Esophagus muscularis mucosa (tissue), 4 donors: ENCODE measurements around the gene ANK3. TPM values are rescaled to one million over a fixed set of nuclear protein-coding genes. Genes with fewer than 3 reads are reported as not detected.

Experiments used
- DNase-seq: peaks from one replicate; pipeline ENCODE4 v3.0.0-alpha.2; 2017; ENCODE audit errors: extremely low spot score
- H3K27ac ChIP-seq, 4 donors: fragments of 200-600 bp; sonication (generic); replicated peaks in 1 of 4; 1 replicate in 3 of 4; 2 replicates in 1 of 4; pipeline ENCODE4 v1.5.1; 2016 to 2019; ENCODE audit warnings: mild to moderate bottlenecking in 1 of 4
- H3K27me3 ChIP-seq, 4 donors: fragments of 200-600 bp; sonication (generic); one replicate each; pipeline versions ENCODE4 v1.5.1 to v1.6.0; 2016 to 2019
- H3K36me3 ChIP-seq, 4 donors: fragments of 200-600 bp; sonication (generic); one replicate each; pipeline ENCODE4 v1.5.1; 2016 to 2019
- H3K4me1 ChIP-seq, 4 donors: fragments of 200-600 bp; sonication (generic); one replicate each; pipeline ENCODE4 v1.5.1; 2016 to 2019
- H3K4me3 ChIP-seq, 4 donors: fragments of 200-600 bp; sonication (generic); 1 replicate in 2 of 4; 2 replicates in 2 of 4; pipeline ENCODE4 v1.5.1; 2016 to 2019; ENCODE audit warnings: mild to moderate bottlenecking in 4 of 4, moderate library complexity in 1 of 4
- H3K9me3 ChIP-seq, 4 donors: fragments of 200-600 bp; sonication (generic); 1 replicate in 3 of 4; 2 replicates in 1 of 4; pipeline ENCODE4 v1.5.1; 2016 to 2019
- CTCF ChIP-seq, 3 experiments: fragments of 200-600 bp in 2 of 3; fragments of 450-650 bp in 1 of 3; sonication (generic) in 2 of 3; IDR thresholded peaks; one replicate each; pipeline ENCODE4 v1.5.1; 2017 to 2019; ENCODE audit warnings: antibody characterized with exemption in 3 of 3, mild to moderate bottlenecking in 2 of 3, moderate library complexity in 1 of 3
- EP300 ChIP-seq: sonication (generic); formaldehyde crosslinking; IDR thresholded peaks from one replicate; pipeline ENCODE4 v1.6.1; 2017; ENCODE audit warnings: antibody characterized with exemption
- POLR2A ChIP-seq: fragments of 450-650 bp; IDR thresholded peaks from one replicate; pipeline ENCODE4 v1.6.1; 2017; ENCODE audit warnings: antibody characterized with exemption, moderate library complexity, mild to moderate bottlenecking, low read depth
- POLR2AphosphoS5 ChIP-seq, 2 donors: sonication (generic); formaldehyde crosslinking; IDR thresholded peaks; one replicate each; pipeline ENCODE4 v1.6.1; 2017; ENCODE audit warnings: antibody characterized with exemption in 2 of 2
- WGBS: methylation state at CpG from one replicate; pipeline ENCODE4 v1.1.5; 2018; 5-methylcytosine and 5-hydroxymethylcytosine counted together
- intact Hi-C: fragments of 100-400 bp; cut with DNase I; formaldehyde crosslinking; loops from one replicate; pipeline ENCODE4 v1.15.1; 2023
- total RNA-seq, 4 donors: library from RNA; depleted of rRNA; stranded (reverse); fragments of >200 nt; gene quantifications; one replicate each; pipeline versions ENCODE4 v1.1.0 to v1.2.1, GENCODE V29; 2016

Gene ANK3
- total RNA-seq, 4 donors from 2014 or later, result 25.5 to 44.9 (median 26.6) TPM

- no peak overlapping the region for H3K27ac ChIP-seq
- intact Hi-C loops, result no loop called here
- WGBS, result 78% methylated on average over 5 of the region's 5 CpGs
Measured at GRCh38 chr10:60314069-60314940, 75.4 kb downstream of the ANK3 start.

GRCh38 chr10:60313589-60313952 is 76.1 kb downstream of the ANK3 start:
- intact Hi-C loops, result no loop called here
- H3K9me3 ChIP-seq, result no peaks in the 10 kb centered on the region
- no peak overlapping the region for H3K27ac ChIP-seq
- WGBS, result 68% methylated on average over 1 of the region's 1 CpG
- H3K4me3 ChIP-seq, result no peak overlapping the region
- H3K27me3 ChIP-seq, result no peaks in the 10 kb centered on the region
- DNase-seq, result no peak
- no peak for TF ChIP-seq CTCF (IDR thresholded peaks at IDR 0.05)
- no peak for TF ChIP-seq POLR2A
- no peak for TF ChIP-seq EP300
- no peak for TF ChIP-seq POLR2AphosphoS5 (IDR thresholded peaks at IDR 0.05)
- H3K36me3 ChIP-seq, result no peaks in the 10 kb centered on the region
- H3K4me1 ChIP-seq, result no peaks in the 10 kb centered on the region

More at GRCh38 chr10:60314069-60314940, 75.4 kb downstream of the ANK3 start:
- Histone ChIP-seq H3K4me3 (no peak overlapping the region), H3K36me3 (no peaks in the 10 kb centered on the region), H3K27me3 (no peaks in the 10 kb centered on the region), H3K9me3 (no peaks in the 10 kb centered on the region), H3K4me1 (no peaks in the 10 kb centered on the region)
- no peak for DNase-seq
- TF ChIP-seq POLR2AphosphoS5 (IDR thresholded peaks at IDR 0.05) (no peak), CTCF (IDR thresholded peaks at IDR 0.05) (no peak), EP300 (no peak), POLR2A (no peak)

- DNase-seq, result no peak
- Histone ChIP-seq H3K27me3 (no peaks in the 10 kb centered on the region), H3K4me1 (no peaks in the 10 kb centered on the region), H3K9me3 (no peaks in the 10 kb centered on the region), H3K27ac (no peak overlapping the region), H3K36me3 (no peaks in the 10 kb centered on the region), H3K4me3 (no peak overlapping the region)
- TF ChIP-seq CTCF (IDR thresholded peaks at IDR 0.05) (no peak), POLR2AphosphoS5 (IDR thresholded peaks at IDR 0.05) (no peak), POLR2A (no peak), EP300 (no peak)
- intact Hi-C loops, result no loop called here
- WGBS, result 73% methylated on average over 6 of the region's 6 CpGs
Measured at GRCh38 chr10:60312818-60313588, 76.7 kb downstream of the ANK3 start.

GRCh38 chr10:60311821-60312220 is 77.9 kb downstream of the ANK3 start:
- 95% methylated on average over 1 of the region's 1 CpG for WGBS
- DNase-seq, result no peak
- no peaks in the 10 kb centered on the region for H3K36me3 ChIP-seq
- no peak overlapping the region for H3K4me3 ChIP-seq
- intact Hi-C loops, result no loop called here
- H3K27me3 ChIP-seq, result no peaks in the 10 kb centered on the region
- H3K27ac ChIP-seq, result no peak overlapping the region
- H3K9me3 ChIP-seq, result no peaks in the 10 kb centered on the region
- no peak for TF ChIP-seq EP300
- no peak for TF ChIP-seq POLR2A
- no peak for TF ChIP-seq CTCF (IDR thresholded peaks at IDR 0.05)
- TF ChIP-seq POLR2AphosphoS5 (IDR thresholded peaks at IDR 0.05), result no peak
- H3K4me1 ChIP-seq, result no peaks in the 10 kb centered on the region
